AG09309 (cell line): Measurements from ENCODE around the gene HSP90AA1.

Source experiments
- DNase-seq: peaks from one replicate; pipeline ENCODE4 v3.0.0-alpha.2; 2010; ENCODE audit warnings: low read depth
- H3K4me3 ChIP-seq: 2 replicates; pipeline ENCODE4 v1.5.1; 2011; ENCODE audit warnings: mild to moderate bottlenecking, low read depth, low read length, moderate library complexity; ENCODE audit not compliant: control insufficient read depth
- CTCF ChIP-seq: IDR thresholded peaks from 2 replicates; pipeline ENCODE4 v1.5.1; 2011; ENCODE audit warnings: mild to moderate bottlenecking, low read depth, low read length, inconsistent platforms; ENCODE audit not compliant: insufficient read depth, control insufficient read depth; ENCODE audit errors: missing control alignments

The HSP90AA1 gene

GRCh38 chr14:102103062-102103695, 16.3 kb upstream of the HSP90AA1 start:
- TF ChIP-seq CTCF, result no peak
- no peak overlapping the region for H3K4me3 ChIP-seq
- DNase-seq, result no peak

- H3K4me3 ChIP-seq, result no peak overlapping the region
- no peak for TF ChIP-seq CTCF
- DNase-seq, result no peak
Observed at GRCh38 chr14:102097441-102098135, 10.7 kb upstream of the HSP90AA1 start.

- no peak overlapping the region for H3K4me3 ChIP-seq
- DNase-seq, result peak; percentile 18
- TF ChIP-seq CTCF, result peak; percentile 88
Observed at GRCh38 chr14:102096569-102097188, 9.8 kb upstream of the HSP90AA1 start.

- H3K4me3 ChIP-seq, result no peak overlapping the region
- no peak for DNase-seq
- TF ChIP-seq CTCF, result no peak
Observed at GRCh38 chr14:102095871-102096568, 9.2 kb upstream of the HSP90AA1 start.

GRCh38 chr14:102095231-102095870, 8.5 kb upstream of the HSP90AA1 start:
- no peak for TF ChIP-seq CTCF
- no peak for DNase-seq
- H3K4me3 ChIP-seq, result no peak overlapping the region

- DNase-seq, result no peak
- no peak overlapping the region for H3K4me3 ChIP-seq
- TF ChIP-seq CTCF, result no peak
Observed at GRCh38 chr14:102094101-102094500, 7.3 kb upstream of the HSP90AA1 start.
